Sigmoid colon (tissue), 7 donors: Measurements from ENCODE around the gene CSTB. TPM values are rescaled to one million over a fixed set of nuclear protein-coding genes. Genes with fewer than 3 reads are reported as not detected.

ENCODE experiments used
- DNase-seq: peaks from one replicate; pipeline ENCODE4 v3.0.0-alpha.2; 2019
- H3K27ac ChIP-seq, 4 donors: fragments of 200-600 bp; sonication (generic); one replicate each; pipeline ENCODE4 v1.5.1; 2016 to 2019; ENCODE audit warnings: mild to moderate bottlenecking in 1 of 4
- H3K27me3 ChIP-seq, 3 donors: fragments of 200-600 bp; sonication (generic); one replicate each; pipeline ENCODE4 v1.5.1; 2019; ENCODE audit warnings: mild to moderate bottlenecking in 1 of 3
- H3K36me3 ChIP-seq, 4 donors: fragments of 200-600 bp; sonication (generic); one replicate each; pipeline ENCODE4 v1.5.1; 2016 to 2019
- H3K4me1 ChIP-seq, 4 donors: fragments of 200-600 bp; sonication (generic); one replicate each; pipeline ENCODE4 v1.5.1; 2017 to 2019
- H3K4me3 ChIP-seq, 4 donors: fragments of 200-600 bp; sonication (generic); one replicate each; pipeline ENCODE4 v1.5.1; 2017 to 2019; ENCODE audit warnings: mild to moderate bottlenecking in 2 of 4, moderate library complexity in 1 of 4
- H3K9me3 ChIP-seq, 4 donors: fragments of 200-600 bp in 3 of 4; sonication (generic) in 3 of 4; one replicate each; pipeline versions ENCODE4 v1.5.1 to v1.6.1; 2013 to 2019
- EP300 ChIP-seq, 4 donors: sonication (generic); formaldehyde crosslinking; IDR thresholded peaks; one replicate each; pipeline ENCODE4 v1.6.1; 2017; ENCODE audit warnings: antibody characterized with exemption in 4 of 4
- POLR2A ChIP-seq, 2 donors: fragments of 450-650 bp; IDR thresholded peaks; one replicate each; pipeline ENCODE4 v1.6.1; 2016; ENCODE audit warnings: antibody characterized with exemption in 2 of 2, mild to moderate bottlenecking in 2 of 2, moderate library complexity in 2 of 2
- POLR2AphosphoS5 ChIP-seq, 4 donors: sonication (generic); formaldehyde crosslinking; IDR thresholded peaks; one replicate each; pipeline ENCODE4 v1.6.1; 2017; ENCODE audit warnings: antibody characterized with exemption in 4 of 4
- WGBS, 2 donors: extraction: QIAGEN DNeasy Blood & Tissue Kit; methylation state at CpG; one replicate each; pipeline ENCODE4 v1.1.7; 2013; 5-methylcytosine and 5-hydroxymethylcytosine counted together
- intact Hi-C: fragments of 100-400 bp; cut with DNase I; formaldehyde crosslinking; loops from one replicate; pipeline ENCODE4 v1.15.1; 2023
- polyA plus RNA-seq, 3 donors: library from polyadenylated mRNA; stranded (reverse); fragments of 200-250 nt; gene quantifications; one replicate each; pipeline ENCODE4 v1.2.3, GENCODE V29; 2013
- total RNA-seq, 4 donors: library from RNA; depleted of rRNA; stranded (reverse); fragments of >200 nt; gene quantifications; one replicate each; pipeline ENCODE4 v1.1.0, GENCODE V29; 2016
- TF ChIP-seq, protein P1 (sequence below), 4 experiments: fragments of 450-650 bp in 3 of 4; fragments of 200-600 bp in 1 of 4; IDR thresholded peaks; one replicate each; pipeline ENCODE4 v1.5.1; 2016 to 2019; ENCODE audit warnings: antibody characterized with exemption in 4 of 4, mild to moderate bottlenecking in 3 of 4, moderate library complexity in 2 of 4
- donor health status: healthy with polysubstance abuse.
- donor health status: Bipolar disorder and iron deficiency.
- donor health status: healthy.

The CSTB gene
- total and polyA plus RNA-seq, 7 donors: 7.1 to 167 (median 9.7) TPM

DNA sequence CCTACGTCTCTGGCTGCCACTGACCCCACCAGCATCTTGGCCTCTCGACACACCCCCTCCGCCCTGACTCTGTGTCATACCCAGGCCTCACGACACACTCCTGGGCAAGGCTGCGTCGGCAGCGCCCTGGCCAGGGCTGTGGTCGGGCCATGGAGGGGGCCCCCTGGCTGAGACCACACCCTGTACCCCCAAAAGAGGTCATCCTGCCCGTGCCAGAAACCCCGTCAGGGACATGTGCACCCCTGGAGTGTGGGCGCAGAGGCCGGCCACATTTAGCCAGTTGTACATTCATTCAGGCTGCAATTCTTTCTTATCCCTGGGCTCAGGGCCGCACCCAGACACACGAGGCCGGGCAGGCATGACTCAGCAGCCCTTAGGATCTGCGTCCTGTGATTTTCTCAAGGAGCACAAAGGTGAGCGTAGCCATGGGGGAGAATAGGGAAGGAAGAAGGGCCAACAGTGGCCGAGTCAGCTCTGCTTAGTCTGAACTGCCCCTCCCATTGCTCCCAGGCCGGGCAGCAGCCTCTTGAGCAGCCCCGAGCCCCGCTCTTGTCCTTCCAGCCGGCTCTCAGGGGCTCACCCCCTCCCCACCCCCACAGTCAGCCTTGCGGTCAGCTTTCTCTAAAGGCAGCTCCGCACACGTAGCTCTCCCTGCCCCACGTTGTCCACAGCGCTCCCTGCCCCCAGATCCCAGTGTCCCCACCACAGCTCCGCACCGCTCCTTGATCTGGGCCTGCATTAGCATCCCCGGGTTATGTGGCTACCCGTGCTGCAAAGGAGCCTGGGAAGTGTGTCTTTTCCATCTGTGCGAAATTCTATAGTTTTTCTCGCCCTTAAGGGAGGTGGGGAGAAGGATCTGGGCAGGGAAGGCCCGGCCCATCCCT, 7.9 kb downstream of the CSTB start:
- peaks cover 2 to 10% (median 2%) of the 10 kb centered on the region in 4 donors for H3K36me3 ChIP-seq
- H3K9me3 ChIP-seq: no peaks in the 10 kb centered on the region
- DNase-seq: no peak
- WGBS, 2 donors: 48 to 66% methylated on average over 34 of the region's 34 CpGs
- TF ChIP-seq EP300 (IDR thresholded peaks at IDR 0.05) (no peak), POLR2AphosphoS5 (IDR thresholded peaks at IDR 0.05) (peak in 1 of 4 donors; percentile 13)
- peak overlapping the region in 1 of 4 donors; percentile 41 for H3K27ac ChIP-seq
- H3K4me3 ChIP-seq: no peak overlapping the region
- H3K27me3 ChIP-seq: no peaks in the 10 kb centered on the region
- H3K4me1 ChIP-seq: peaks cover 0 to 22% (median 12%) of the 10 kb centered on the region in 4 donors
- intact Hi-C loops: no loop called here

DNA sequence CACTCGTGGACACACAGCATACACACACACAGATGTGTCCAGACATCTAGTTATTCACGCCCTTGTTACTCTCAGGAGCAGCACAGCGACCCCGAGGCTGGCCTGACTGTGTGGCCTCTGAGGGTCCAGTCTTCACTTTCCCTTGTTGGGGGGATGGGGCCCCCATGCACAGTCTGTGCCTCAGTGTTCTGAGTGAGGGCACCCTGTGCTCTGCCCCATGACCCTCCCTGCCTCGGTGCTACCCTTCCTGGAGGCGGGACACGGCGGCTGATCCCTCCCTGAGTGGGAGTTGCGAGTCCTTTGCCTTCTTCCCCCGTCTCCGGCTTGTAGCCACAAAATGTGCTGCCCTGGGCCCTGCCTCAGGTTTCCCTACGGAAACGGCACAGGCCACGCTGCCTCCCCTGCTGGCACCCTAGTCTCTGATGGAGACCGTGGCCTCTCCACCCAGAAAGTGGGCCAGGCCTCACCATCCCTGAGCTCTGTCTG, 8.6 kb downstream of the CSTB start:
- peaks cover 0 to 7% (median 0%) of the 10 kb centered on the region in 4 donors for H3K36me3 ChIP-seq
- H3K9me3 ChIP-seq: no peaks in the 10 kb centered on the region
- DNase-seq: no peak
- TF ChIP-seq, protein P1, sequence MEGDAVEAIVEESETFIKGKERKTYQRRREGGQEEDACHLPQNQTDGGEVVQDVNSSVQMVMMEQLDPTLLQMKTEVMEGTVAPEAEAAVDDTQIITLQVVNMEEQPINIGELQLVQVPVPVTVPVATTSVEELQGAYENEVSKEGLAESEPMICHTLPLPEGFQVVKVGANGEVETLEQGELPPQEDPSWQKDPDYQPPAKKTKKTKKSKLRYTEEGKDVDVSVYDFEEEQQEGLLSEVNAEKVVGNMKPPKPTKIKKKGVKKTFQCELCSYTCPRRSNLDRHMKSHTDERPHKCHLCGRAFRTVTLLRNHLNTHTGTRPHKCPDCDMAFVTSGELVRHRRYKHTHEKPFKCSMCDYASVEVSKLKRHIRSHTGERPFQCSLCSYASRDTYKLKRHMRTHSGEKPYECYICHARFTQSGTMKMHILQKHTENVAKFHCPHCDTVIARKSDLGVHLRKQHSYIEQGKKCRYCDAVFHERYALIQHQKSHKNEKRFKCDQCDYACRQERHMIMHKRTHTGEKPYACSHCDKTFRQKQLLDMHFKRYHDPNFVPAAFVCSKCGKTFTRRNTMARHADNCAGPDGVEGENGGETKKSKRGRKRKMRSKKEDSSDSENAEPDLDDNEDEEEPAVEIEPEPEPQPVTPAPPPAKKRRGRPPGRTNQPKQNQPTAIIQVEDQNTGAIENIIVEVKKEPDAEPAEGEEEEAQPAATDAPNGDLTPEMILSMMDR (IDR thresholded peaks at IDR 0.05): no peak
- TF ChIP-seq POLR2A (IDR thresholded peaks at IDR 0.05) (no peak), POLR2AphosphoS5 (IDR thresholded peaks at IDR 0.05) (no peak), EP300 (IDR thresholded peaks at IDR 0.05) (no peak)
- 64 to 84% methylated on average over 15 of the region's 15 CpGs for WGBS, 2 donors
- intact Hi-C loops: no loop called here
- H3K4me1 ChIP-seq: peaks cover 0 to 22% (median 12%) of the 10 kb centered on the region in 4 donors
- H3K27me3 ChIP-seq: no peaks in the 10 kb centered on the region
- no peak overlapping the region for H3K4me3 ChIP-seq
- peak overlapping the region in 1 of 4 donors; percentile 41 for H3K27ac ChIP-seq

DNA sequence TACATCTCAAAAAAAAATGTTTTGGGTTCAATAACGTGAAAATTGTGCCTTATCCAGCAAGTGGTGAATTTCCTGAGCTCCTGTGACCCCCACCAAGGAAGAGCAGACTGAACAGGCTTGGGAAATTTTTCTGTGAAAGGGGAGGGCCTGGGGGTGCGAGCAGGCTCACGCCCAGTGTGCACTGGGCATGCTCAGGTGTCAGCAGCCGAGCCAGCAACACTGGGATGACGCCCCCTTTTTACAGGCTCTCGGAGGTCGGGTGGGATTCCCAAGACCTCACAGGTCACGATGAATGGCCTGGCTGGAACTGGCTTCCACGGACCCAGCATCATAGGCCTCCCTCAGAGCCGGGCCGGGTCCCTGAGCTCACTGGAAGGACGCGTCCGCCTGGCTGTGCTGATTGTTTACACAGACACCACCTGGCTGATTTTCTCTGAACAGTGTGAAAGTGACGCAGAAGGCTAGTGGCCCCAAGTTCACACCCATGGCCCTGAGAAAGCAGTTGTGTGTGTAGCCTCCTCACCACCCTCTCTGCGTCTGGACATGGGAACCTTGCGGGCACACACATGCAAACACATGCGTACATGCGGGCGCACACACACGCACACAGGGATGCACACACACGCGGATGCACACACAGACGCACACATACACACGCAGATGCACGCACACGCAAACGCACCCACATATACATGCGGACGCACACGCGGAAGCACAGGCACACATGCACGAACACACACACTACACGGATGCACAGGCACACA, 9.2 kb downstream of the CSTB start:
- 41 to 76% methylated on average over 34 of the region's 34 CpGs for WGBS, 2 donors

DNA sequence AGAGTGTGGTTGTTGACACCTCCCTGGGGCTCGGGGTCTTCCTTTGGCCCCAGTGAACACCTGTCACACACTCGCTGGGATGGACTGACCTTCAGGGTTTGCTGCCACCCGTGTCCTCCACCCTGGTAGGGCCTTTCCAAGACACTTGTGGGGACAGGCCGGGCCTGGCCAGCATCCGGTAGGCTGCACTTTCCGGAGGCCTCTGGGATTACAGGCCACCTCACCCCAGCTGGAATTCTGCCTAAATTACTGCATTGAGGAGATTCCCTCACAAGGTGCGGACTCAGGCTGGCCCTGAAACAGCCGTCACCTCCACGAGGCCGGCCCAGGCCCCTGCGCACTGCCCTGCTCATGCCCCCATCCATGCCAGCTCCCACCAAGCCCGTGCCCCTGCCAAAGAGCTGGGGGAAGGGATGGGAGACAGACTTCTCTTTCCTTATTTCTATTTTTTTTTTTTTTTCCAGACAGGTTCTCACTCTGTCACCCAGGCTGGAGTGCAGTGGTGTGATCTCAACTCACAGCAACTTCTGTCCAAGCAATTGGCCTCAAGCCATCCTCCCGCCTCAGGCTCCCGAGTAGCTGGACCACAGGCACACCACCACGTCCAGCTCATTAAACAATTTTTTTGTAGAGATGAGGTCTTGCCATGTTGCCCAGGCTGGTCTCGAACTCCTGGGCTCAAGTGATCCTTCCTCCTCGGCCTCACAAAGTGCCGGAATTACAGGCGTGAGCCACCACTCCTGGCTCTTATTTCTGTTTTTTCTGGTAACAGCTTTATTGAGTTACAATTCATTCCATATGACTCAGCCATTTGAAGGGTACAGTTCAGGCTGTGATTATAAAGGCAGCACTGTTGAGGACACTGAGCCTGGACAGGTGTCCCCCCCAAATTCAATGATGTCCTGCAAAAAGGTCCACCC, 11.3 kb downstream of the CSTB start:
- intact Hi-C loops: no loop called here
- H3K4me1 ChIP-seq: peaks cover 0 to 23% (median 12%) of the 10 kb centered on the region in 4 donors
- DNase-seq: no peak
- peaks cover 0 to 12% (median 0%) of the 10 kb centered on the region in 4 donors for H3K36me3 ChIP-seq
- H3K4me3 ChIP-seq: no peak overlapping the region
- WGBS, 2 donors: 82 to 86% methylated on average over 19 of the region's 19 CpGs
- H3K9me3 ChIP-seq: no peaks in the 10 kb centered on the region
- H3K27me3 ChIP-seq: no peaks in the 10 kb centered on the region
- H3K27ac ChIP-seq: no peak overlapping the region
- TF ChIP-seq POLR2AphosphoS5 (IDR thresholded peaks at IDR 0.05) (no peak), EP300 (IDR thresholded peaks at IDR 0.05) (no peak), POLR2A (IDR thresholded peaks at IDR 0.05) (no peak)
- TF ChIP-seq, protein P1 (IDR thresholded peaks at IDR 0.05): no peak

More for the DNA sequence above, 9.2 kb downstream of the CSTB start:
- no peak for DNase-seq
- no peaks in the 10 kb centered on the region for H3K27me3 ChIP-seq
- H3K4me3 ChIP-seq: no peak overlapping the region
- intact Hi-C loops: no loop called here
- TF ChIP-seq, protein P1 (IDR thresholded peaks at IDR 0.05): no peak
- TF ChIP-seq POLR2A (IDR thresholded peaks at IDR 0.05) (no peak), EP300 (IDR thresholded peaks at IDR 0.05) (no peak), POLR2AphosphoS5 (IDR thresholded peaks at IDR 0.05) (no peak)
- no peaks in the 10 kb centered on the region for H3K9me3 ChIP-seq
- H3K27ac ChIP-seq: peak overlapping the region in 1 of 4 donors; percentile 2
- peaks cover 0 to 8% (median 0%) of the 10 kb centered on the region in 4 donors for H3K36me3 ChIP-seq
- H3K4me1 ChIP-seq: peaks cover 0 to 22% (median 12%) of the 10 kb centered on the region in 4 donors
